NCI-H510A treated with DMSO at 0.1 percent for 48 hours (cell line): ENCODE results near the gene RAP1A.

Experiments used
- DNase-seq: peaks from one replicate; lab custom pipeline; 2025; lab: John Stamatoyannopoulos, UW

The RAP1A gene

DNA sequence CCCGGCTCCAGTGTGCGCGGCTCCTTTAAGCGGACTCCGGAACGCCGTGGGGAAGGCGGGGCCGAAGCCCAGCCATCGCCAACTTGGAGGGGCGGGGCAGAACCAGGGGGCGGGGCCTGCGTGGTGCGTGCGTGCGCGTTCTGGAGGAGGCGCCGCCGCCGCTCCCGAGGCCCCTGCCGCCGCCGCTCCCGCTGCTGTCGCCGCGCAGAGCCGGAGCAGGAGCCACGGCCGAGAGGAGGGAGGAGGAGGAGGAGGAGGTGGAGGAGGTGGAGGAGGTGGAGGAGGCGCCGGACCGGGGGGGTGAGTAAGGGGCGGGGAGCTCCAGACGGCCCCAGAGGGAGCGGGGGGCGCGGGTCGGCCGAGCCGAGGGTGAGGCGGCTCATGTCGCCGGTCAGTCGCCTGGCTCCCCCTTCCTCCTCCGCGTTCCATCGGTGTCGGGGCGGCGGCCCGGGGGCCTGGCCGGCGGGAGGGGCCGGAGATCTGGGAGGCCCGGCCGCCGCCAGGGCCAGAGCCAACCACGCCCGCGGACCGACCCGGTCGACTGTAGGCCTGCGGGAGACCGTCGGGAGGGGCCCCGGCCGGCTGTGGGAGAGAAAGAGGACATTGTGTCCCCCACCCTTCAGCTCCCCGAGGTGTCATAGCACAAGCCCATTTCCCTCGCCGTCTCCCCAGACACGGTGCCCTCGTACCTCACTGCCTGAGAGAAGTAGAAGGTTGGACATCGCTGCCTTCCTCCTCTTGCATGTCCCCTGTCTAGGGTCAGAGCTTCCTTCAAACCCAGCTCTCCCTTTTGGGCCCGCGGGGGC is at the start of gene RAP1A:
RAP1A (plus strand) TSS at position 155 of the 806 bp plus-strand sequence. CDS start 71,572 bp downstream, outside the sequence.
- DNase-seq: peak; percentile 83

DNA sequence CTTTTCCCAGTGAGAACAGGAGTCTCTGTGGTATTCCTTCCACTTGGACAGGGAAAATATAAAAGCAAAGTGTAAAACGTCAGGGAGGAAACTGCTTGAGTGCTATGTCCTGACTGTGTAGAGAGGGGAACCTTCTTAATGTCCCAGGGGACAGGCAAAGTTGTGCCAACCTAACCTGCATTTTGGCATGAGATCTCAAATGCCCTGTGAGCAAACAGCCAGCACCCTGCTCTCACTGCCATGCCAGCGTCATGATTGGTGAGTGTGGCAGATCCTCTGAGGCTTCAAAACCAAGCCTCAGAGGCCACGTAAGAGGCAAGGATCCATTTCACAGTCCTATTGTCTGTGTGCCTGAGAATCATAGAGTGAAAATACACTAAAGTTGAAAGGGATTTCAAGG is 49.7 kb upstream of the RAP1A start:
- DNase-seq: no peak

DNA sequence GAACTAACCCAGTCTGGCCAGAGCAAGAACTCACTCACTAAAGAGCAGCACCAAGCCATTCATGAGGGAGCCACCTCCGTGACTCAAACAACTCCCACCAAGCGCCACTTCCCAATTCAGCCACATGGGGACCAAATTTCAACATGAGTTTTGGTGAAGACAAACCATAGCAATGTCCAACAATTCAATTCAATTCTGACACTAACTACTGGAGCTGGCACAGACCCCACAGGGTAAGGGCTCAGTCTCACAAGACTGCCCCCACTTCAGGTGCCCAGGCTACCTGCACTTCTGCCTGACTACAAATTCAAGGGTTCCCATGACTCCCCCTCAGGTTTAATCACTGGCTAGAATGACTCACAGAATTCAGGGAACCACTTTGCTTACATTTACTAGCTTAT is 48.8 kb upstream of the RAP1A start:
- DNase-seq: no peak

DNA sequence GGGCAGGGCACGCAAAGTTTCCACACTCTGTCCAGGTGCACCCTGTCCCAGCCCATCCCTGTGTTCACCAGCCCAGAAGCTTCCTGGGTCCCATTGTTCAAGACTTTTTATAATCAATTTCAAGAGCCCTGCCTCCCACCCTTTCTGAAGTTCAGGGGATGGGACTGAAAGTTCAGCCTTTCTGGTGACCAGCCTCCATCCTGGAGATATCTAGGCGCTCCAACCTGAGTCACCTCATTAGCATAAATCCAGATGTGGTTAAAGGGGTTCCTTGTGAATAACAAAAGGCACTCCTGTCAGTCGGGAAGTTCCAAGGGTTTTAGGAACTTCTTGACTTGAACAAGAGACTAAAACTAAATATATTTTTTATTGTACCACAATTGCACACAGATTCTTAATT is 48.4 kb upstream of the RAP1A start:
- DNase-seq: no peak

DNA sequence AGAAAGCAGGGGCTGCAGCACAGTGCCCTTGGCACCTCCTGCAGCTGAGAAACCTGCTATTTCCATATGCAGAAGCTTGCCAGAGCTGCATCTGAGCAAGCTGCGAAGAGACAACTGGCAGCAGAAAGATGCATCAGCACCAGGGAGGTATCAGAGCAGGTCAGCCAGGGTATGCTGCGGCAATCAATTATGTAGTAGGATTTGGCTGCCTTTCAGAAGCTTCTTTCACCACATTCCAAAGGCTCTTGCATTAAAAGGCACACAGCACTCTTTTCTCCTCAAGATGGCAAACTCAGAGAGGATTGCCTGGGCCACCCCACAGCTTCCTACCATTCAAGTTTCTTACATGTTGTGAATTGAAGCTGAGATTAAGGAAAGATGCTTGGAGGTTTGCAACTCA is 47.6 kb upstream of the RAP1A start:
- no peak for DNase-seq

DNA sequence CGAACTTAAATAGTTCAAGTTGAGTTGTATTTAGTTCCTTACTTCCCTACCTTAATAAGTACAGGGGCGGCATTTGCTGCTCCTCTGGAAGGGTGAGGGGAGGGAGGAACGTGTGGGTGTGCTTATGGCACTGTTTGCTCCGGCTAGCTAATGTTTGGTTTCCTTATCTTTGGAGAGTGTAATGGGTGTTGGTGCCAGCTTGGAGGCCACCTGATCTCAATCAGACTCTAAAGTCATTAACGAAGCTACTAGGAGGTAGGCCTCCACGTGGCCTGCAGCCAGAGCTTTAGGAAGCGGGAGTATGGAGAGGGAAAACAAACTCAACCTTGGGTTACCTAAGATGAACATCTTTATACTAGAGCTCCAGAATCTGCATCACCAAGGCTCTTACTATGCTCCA is 43.0 kb upstream of the RAP1A start:
- DNase-seq: no peak

DNA sequence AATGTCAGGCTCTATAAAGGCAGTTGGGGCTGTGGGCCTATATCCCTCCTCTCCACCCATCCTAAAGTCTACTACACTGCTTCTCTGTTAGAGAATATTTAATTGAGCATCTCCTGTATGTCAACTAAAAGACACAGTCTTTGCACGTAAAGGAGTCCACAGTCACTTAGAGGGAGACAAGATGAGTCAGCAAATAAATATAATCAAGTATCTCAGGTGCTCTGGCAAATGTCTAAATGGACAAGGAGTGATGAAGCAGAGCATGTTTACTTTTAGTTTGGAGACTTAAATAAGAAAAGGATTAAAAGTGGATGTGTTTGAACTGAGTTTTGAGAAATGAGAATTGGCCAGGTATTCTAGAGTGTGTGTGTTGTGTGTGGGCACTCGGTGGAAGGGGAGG is 41.8 kb upstream of the RAP1A start:
- DNase-seq: no peak

DNA sequence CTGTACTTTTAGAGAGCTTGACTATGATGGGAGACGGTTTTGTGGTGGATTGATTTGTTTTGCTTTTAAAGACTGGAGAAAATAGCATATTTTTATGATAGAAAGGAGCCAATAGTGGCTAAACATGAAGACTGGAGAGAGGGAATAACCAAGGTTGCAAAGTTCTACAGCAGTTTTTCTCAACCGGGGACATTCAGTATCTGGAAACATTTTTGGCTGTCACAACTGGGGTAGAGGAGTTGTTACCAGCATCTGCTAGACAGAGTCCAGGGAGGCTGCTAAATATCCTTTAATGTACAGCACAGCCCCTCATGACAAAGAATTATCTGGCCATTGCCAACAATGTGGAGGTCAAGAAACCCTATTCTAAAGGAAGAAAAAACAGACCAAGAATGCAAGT is 38.4 kb upstream of the RAP1A start:
- no peak for DNase-seq

DNA sequence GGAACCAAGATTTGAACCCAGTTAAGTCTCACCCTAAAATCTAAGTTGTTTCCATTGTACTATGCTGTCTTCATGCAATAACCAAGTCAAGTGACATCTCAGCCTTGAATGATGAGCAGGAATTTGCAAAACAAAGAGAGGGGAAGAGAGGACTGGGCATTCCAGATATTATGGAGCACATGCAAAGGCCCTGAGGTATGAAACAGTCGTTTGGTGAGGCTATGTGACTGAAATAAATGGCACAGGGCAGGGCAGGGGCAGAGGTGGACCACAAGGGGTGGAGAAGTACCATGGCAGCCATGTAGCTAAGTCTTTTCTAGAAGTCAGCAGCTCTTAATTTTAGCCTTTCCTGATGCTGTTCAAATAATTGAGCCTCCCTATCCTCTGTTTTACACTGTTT is 37.6 kb upstream of the RAP1A start:
- DNase-seq: no peak

DNA sequence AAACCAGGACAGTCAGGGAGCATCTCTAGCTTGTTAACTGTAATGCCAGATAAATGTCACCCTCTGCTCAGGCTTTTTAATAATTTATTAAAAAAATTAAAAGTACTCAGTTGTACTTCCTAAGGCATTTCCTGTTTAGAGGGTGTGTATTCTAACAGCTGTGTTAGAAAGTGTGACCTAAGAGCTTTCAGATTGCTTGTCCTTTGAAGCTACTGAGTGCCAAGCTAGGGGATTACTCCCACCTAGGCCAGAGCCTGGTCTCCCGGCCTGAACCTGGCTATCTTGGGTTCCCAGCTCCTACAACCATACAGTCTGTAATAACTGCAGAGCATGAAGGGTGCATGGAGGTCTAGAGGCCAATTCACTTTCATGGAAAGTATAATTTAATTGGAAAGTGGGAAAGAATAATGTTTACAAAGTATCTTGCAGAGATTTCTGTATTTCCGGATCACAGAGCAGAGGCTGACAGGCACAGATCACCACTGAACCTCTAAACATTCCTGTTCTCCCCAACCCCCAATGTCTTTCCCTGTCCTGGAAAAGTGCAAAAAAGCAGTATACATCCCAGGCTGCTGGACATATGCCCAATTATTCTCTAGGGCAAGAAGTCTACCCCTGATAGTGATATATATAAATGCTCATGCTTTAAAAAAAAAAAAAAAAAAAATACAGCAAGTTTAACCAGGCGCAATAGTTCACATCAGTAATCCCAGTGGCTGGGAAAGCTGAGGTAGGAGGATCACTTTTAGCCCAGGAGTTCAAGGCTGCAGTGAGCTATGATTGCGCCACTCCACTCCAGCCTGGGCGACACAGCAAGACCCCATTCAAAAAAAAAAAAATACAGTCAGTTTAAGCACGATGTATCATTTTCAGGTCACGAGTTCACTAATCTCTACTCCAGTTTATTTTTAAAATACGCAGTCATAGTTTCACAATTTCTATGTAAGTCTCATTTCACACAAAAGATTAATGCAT is 36.7 kb upstream of the RAP1A start:
- DNase-seq: no peak

DNA sequence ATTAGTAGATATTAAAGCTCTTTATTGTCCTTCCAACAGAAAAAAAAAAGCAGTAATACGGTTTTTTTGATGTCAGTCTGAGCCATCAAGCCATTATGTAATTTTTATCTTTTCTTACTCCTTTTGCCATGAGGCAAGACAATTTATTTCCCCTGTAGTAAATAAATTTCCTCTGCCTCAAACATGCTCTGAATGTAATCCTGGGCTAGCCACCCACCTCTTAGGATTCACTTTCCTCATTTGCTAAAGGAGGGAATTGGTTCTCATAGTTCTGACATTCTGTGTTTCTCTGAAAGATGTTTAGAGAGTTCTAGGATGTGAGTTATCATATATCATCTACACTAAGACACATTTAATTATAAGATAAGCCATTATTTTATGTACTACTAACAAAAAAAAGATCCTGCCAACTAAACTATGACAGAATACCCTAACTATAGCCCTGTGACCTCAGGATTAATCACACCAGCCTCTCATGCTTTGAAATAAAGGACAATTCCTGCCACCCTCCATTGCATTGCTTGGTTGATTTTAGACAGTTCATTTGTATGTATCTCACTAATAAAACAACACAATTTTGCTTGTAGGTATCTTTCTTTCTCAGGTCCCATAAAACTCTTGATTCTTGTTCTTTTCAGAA is 34.0 kb upstream of the RAP1A start:
- no peak for DNase-seq

DNA sequence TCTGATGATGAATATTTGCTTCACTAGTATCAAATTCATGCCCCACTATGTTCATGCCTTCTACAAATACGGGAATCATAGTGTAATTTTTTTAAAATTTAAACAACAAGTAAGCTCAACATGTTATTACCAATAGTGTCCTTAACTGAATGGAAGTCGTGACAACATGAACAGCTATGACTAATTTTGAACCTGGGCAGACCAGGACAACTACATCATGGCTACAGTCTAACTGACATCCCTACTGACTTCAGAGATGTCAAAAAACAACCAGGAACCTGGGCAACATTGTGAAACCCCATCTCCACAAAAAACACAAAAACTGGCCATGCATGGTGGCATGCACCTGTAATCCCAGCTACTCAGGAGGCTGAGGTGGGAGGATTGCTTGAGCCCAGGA is 33.5 kb upstream of the RAP1A start:
- no peak for DNase-seq

DNA sequence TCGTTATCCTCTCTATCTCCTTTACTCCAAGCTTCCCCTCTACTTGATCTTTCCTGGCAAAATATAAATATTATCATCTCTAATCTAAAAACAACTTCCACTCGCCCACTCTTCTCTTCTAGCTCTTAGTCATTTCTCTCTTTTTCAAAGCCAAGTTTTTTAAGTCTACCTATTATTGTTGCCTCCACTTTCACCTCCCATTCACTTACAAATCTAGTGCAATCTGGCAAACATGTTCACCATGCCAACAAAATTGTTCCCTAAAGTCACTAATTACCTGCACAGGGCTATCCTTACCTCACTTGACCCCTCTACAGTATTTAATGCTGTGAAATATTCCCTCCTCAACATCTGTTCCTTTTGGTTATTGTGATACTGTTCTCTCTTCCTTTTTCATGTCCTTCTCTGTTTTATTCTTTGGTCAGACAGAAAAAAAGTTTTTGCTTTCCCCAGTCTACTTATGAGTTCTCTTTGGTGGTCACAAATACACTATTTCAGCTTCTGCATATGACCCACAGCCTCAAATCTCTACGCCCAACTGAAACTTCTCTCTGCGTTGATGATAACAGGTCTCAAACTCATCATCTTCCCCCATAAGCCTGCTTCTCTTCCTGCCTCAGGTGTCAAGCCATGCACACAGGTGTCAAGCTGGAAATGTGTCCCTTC is 31.9 kb upstream of the RAP1A start:
- no peak for DNase-seq

DNA sequence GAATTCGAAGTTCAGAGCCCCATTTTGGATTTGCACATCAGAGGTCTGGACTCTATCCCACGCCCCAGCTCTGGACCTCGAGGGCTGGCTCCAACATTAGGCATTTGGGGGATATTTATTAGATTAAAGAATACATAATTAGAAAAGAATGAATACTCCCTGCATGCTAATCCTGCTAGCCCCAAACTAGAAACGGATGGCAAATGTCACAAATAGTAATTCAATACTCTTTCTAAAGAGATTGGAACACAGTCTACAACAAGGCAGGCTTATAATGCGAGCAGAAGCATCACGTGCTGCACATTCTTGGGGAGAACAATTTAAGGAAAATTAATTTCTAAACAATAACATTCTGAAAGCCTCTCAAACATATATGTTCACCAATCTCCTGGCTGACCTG is 27.7 kb upstream of the RAP1A start:
- DNase-seq: no peak

DNA sequence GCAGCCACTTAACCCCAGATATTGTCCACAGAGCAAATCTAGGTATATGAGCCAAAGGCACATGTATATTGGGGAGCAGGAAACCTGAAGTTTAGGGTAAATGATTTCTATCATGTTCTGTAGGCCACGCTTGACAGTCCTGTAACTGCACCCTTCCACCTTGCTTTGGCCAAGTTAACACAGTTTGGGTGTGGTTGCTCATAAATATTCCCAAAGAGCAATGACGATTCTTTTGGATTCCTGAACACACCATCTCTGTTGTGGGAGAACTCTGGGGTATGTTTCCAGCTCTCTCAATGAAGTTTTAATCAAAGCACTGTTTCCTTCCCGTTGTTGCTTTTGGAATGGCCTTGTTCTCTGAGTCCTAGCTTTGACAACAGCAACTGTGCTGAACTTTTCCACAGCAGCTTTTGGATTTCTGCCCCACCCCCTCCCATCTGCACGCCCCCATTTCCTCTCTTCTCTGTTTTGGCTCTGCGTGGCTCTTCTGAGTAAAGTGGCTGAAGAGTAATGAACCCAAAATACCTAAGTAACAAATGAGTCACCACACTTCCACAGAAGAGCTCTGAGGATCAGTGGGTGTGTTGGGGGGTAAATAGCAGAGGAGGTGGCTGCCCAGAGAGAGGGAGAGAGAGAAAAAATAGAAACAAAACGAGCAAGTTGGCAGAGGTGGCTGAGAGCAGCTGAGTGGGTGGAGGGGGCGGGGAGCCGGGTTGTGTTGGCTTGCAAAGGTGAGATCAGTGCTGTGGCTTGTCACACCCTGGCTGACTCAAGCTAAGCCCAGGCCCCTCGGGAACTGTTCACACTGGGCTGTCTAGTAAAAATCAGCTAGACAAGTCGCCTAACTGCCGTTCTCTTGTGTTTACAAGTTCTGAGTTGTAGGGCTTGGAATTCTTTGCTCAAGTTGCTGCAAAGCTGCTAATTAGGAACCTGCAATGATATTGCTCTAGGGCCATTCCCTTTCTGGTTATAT is 26.9 kb upstream of the RAP1A start:
- DNase-seq: no peak

DNA sequence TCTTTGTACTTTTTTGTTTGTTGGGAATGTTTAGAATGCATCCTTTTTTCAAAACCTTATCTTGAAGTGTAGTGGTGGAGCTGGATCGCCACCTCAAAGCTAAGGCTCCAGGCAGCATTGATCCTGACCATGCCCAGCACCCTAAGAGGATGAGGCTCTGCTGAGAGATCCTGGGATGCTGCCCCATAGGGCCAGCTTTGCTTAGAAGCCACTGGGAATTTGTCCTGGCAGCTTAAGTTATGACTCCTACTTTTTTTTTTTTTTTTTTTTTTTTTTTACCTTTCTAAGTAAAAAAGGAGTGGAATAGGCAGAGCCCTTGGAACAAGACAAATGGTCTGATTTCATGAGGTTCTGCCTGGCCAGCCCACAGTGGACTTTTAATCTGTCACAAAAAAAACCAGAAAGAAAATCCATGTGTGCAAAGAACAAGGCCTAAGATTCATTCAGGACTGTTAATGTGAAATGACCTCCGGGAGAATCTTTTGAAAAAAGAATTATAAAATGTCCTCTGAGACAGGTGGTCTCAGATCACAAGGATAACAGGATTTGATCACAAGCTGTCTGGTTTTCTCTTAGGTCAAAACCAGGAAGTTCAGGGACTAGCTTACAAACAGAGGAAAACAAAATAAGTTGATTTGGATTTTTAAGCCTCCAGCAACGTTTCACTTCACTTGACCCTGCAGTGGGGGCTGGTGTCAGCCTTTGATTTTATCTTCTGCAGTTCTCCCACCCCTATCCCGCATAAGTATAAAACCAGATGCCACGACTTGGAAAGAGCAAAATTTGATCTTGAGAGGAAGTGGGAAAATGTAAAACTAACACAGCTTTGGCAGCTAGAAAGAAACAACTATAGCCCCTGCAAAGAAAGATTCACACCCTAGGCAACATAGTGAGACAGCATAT is 25.9 kb upstream of the RAP1A start:
- no peak for DNase-seq

DNA sequence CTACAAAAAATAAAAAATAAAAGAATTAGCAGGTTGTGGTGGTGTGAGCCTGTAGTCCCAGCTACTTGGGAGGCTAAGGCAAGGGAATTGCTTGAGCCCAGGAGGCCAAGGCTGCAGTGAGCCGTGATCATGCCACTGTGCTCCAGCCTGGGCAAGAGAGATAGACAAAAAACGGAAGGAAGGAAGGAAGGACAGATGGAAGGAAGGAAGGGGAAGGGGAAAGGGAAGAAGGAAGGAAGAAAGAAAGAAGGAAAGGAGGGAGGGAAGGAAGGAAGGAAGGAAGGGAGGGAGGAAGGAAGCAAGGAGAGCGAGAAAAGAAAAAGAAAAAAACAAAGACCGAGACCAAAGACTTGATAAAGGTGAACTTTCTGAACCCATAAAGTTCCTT is 25.3 kb upstream of the RAP1A start:
- no peak for DNase-seq

DNA sequence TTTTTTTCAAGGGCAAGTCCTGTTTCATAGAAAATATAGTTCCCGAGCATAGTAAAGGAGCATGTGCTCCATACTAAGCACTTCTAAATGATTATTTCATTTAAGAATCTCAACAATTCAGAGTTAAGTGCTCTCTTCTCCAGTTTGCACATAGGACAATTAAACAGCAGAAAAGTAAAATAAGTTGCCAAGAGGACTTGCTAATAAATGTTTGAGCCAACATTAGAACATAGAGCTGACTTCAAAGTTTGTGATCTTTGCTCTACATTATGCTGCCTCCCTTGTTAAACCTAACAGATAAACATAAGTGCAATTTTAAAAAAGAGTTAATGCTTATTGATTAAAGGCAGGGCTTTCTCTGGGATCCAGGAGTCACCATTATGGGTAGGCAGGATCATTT is 23.8 kb upstream of the RAP1A start:
- DNase-seq: no peak

DNA sequence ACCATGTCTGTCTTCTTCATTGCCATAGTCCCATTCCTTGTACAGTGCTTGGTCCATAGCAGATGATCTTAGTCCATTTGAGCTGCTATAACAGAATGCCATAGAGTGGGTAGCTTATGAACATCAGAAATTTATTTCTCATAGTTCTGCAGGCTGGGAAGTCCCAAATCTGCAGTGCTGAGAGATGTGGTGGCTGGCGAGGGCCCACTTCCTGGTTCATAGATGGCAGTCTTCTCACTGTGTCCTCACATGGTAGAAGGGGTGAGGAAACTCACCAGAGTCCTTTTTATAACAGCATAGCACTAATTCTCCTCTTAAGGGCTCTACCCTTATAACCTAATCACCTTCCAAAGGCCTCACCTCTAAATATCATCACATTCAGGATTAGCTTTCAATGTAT is 23.1 kb upstream of the RAP1A start:
- no peak for DNase-seq

DNA sequence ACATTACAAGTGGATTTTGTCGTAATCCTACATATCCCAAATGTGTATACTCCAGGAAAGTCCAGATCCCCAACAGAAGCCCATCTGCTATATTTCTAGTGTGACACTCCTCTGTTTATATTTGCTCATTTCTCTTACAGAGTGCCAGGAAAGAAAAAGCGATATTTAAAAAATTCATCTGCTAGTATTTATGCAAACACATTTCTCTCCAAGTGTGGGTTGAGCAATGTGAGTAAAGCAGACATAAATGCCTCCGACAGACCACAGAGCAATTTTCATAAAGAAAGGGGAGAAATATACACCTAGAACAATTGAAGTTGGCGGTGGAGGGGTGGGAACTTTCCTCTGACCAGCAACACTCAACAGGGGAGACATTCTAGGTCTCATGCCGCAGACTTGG is 22.2 kb upstream of the RAP1A start:
- no peak for DNase-seq
